ENCODE data around the gene PSME2. TPM values are rescaled to one million over a fixed set of nuclear protein-coding genes. Genes with fewer than 3 reads are reported as not detected.

The PSME2 gene
- total and polyA plus RNA-seq, 2 of the 13 experiments (the other 11 are each of a cell fraction or from before 2014, with no cell fraction given), result 332 to 716 TPM

DNA sequence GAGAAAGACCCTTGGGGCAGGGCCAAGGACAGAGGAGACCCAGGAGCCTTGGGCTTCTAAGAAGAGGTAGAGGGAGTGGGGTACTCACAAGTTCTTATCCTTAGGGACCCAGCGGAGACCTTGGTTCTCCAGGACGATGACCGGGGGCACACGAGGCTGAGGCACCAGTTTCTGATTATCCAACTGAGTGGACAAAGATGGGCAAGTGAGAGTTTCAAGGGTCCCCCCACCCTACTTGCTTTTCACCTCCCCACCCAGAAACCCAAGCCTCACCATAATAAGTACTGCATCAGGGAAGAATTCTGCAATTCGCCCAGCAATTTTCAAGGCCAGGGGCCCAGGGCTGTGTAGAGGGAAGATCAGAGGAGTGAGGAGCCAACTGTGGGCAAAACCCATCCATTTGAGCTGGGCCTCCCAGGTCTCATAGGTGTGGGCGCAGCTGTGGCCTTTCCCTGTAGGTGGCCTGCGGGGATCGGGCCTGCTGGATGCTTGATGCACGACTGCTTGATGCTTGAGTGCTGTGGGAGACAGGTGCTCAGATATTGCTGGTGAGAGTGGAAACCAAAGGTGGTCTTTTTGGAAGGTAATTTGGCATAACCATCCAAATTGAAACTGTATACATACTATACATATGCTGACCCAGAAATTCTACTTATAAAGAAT lies 7.0 kb downstream of the PSME2 start (continued):
- no peak for TF ChIP-seq PAF1 (CRISPR knock-in tag; IDR thresholded peaks at IDR 0.05)
- no peak for TF ChIP-seq FOXA1 (IDR thresholded peaks at IDR 0.05)
- TF ChIP-seq FOXA1 (CRISPR knock-in tag; IDR thresholded peaks at IDR 0.05), result no peak
- TF ChIP-seq KDM2A (CRISPR knock-in tag; IDR thresholded peaks at IDR 0.05; ENCODE audit: borderline replicate concordance, low read depth), result peak; percentile 55; the same call in 1 of the 2 replicates
- no peak for TF ChIP-seq ZNF7 (CRISPR knock-in tag; IDR thresholded peaks at IDR 0.05)
- TF ChIP-seq ZC3H4 (CRISPR knock-in tag; IDR thresholded peaks at IDR 0.05; ENCODE audit: borderline replicate concordance), result peak; percentile 37; the same call in 1 of the 2 replicates
- no peak for TF ChIP-seq ZNF317 (CRISPR knock-in tag; IDR thresholded peaks at IDR 0.05)
- peak; percentile 8; the same call in 1 of the 2 replicates for TF ChIP-seq NFE2L2 (IDR thresholded peaks at IDR 0.05; ENCODE audit: low read length)
- TF ChIP-seq XRCC5 (optimal IDR thresholded peaks at IDR 0.05; ENCODE audit: low read length), result peak; percentile 72
- peak; percentile 74 for TF ChIP-seq ZNF687 (CRISPR knock-in tag; IDR thresholded peaks at IDR 0.05)
- TF ChIP-seq ZFAT (CRISPR knock-in tag; conservative IDR thresholded peaks at IDR 0.05), result no peak
- TF ChIP-seq KAT2B (IDR thresholded peaks at IDR 0.05; ENCODE audit: borderline replicate concordance, low read depth, low read length), result no peak
- TF ChIP-seq MEIS2 (CRISPR knock-in tag; IDR thresholded peaks at IDR 0.05), result no peak
- TF ChIP-seq FOXC1 (CRISPR knock-in tag; IDR thresholded peaks at IDR 0.05; ENCODE audit: borderline replicate concordance), result no peak
- TF ChIP-seq, protein P1, sequence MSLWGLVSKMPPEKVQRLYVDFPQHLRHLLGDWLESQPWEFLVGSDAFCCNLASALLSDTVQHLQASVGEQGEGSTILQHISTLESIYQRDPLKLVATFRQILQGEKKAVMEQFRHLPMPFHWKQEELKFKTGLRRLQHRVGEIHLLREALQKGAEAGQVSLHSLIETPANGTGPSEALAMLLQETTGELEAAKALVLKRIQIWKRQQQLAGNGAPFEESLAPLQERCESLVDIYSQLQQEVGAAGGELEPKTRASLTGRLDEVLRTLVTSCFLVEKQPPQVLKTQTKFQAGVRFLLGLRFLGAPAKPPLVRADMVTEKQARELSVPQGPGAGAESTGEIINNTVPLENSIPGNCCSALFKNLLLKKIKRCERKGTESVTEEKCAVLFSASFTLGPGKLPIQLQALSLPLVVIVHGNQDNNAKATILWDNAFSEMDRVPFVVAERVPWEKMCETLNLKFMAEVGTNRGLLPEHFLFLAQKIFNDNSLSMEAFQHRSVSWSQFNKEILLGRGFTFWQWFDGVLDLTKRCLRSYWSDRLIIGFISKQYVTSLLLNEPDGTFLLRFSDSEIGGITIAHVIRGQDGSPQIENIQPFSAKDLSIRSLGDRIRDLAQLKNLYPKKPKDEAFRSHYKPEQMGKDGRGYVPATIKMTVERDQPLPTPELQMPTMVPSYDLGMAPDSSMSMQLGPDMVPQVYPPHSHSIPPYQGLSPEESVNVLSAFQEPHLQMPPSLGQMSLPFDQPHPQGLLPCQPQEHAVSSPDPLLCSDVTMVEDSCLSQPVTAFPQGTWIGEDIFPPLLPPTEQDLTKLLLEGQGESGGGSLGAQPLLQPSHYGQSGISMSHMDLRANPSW (CRISPR knock-in tag; IDR thresholded peaks at IDR 0.05; ENCODE audit: borderline replicate concordance), result no peak
- TF ChIP-seq ZNF614 (CRISPR knock-in tag; IDR thresholded peaks at IDR 0.05; ENCODE audit: borderline replicate concordance), result peak; percentile 35; the same call in 1 of the 2 replicates
- no peak for TF ChIP-seq TBP (CRISPR knock-in tag; IDR thresholded peaks at IDR 0.05)
- TF ChIP-seq ZKSCAN1 (IDR thresholded peaks at IDR 0.05; ENCODE audit: low read length), result no peak
- TF ChIP-seq, protein P2, sequence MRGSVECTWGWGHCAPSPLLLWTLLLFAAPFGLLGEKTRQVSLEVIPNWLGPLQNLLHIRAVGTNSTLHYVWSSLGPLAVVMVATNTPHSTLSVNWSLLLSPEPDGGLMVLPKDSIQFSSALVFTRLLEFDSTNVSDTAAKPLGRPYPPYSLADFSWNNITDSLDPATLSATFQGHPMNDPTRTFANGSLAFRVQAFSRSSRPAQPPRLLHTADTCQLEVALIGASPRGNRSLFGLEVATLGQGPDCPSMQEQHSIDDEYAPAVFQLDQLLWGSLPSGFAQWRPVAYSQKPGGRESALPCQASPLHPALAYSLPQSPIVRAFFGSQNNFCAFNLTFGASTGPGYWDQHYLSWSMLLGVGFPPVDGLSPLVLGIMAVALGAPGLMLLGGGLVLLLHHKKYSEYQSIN (CRISPR knock-in tag; IDR thresholded peaks at IDR 0.05; ENCODE audit: borderline replicate concordance), result no peak
- TF ChIP-seq ZNF768 (CRISPR knock-in tag; IDR thresholded peaks at IDR 0.05), result peak; percentile 75
- TF ChIP-seq, protein P3, sequence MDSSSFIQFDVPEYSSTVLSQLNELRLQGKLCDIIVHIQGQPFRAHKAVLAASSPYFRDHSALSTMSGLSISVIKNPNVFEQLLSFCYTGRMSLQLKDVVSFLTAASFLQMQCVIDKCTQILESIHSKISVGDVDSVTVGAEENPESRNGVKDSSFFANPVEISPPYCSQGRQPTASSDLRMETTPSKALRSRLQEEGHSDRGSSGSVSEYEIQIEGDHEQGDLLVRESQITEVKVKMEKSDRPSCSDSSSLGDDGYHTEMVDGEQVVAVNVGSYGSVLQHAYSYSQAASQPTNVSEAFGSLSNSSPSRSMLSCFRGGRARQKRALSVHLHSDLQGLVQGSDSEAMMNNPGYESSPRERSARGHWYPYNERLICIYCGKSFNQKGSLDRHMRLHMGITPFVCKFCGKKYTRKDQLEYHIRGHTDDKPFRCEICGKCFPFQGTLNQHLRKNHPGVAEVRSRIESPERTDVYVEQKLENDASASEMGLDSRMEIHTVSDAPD (CRISPR knock-in tag; IDR thresholded peaks at IDR 0.05), result no peak
- TF ChIP-seq HIVEP1 (CRISPR knock-in tag; IDR thresholded peaks at IDR 0.05), result 0 out of 2 replicates have a peak, but pooled peaks have one; percentile 52
- TF ChIP-seq PHF21A (CRISPR knock-in tag; IDR thresholded peaks at IDR 0.05), result no peak
